Stimulated activated CD4-positive, alpha-beta T cell treated with anti-CD3 and anti-CD28 coated beads, Interleukin-1b, Interleukin-23, amount 100 ng/mL, for 48 hours (primary cell): ENCODE results near the gene PDAP1.
"Not testable (repeated sequence)": the region's sequence is repeated elsewhere in the genome, so short reads cannot be mapped to it uniquely, and the experiment has no call there.

ENCODE experiments used
- DNase-seq: peaks from one replicate; pipeline ENCODE4 v3.0.0-alpha.2; 2020

The PDAP1 gene

GRCh38 chr7:99408379-99409191 is at the start of gene PDAP1, which contains the start of gene BUD31:
Gene PDAP1, minus strand, starts transcription at chr7:99408597. Its CDS starts 49 bp downstream, at chr7:99408548.
Gene BUD31, plus strand, starts transcription at chr7:99408969. Its CDS starts 2,124 bp downstream, at chr7:99411093.
- peak; percentile 93 for DNase-seq

GRCh38 chr7:99457650-99458493 is 49.5 kb upstream of the PDAP1 start:
- DNase-seq = no peak

- DNase-seq = no peak
These were observed 48.8 kb upstream of the PDAP1 start for GRCh38 chr7:99457050-99457649.

- no peak for DNase-seq
These were observed 47.9 kb upstream of the PDAP1 start for GRCh38 chr7:99456288-99456687.

- DNase-seq = no peak
These were observed 47.5 kb upstream of the PDAP1 start for GRCh38 chr7:99455874-99456273.

- no peak for DNase-seq
These were observed 44.7 kb upstream of the PDAP1 start for GRCh38 chr7:99453105-99453504.

GRCh38 chr7:99452541-99452940 is 44.1 kb upstream of the PDAP1 start:
- DNase-seq = no peak

GRCh38 chr7:99451936-99452335 is 43.5 kb upstream of the PDAP1 start:
- no peak for DNase-seq

GRCh38 chr7:99449326-99449725 is 40.9 kb upstream of the PDAP1 start:
- no peak for DNase-seq

- no peak for DNase-seq
These were observed 40.5 kb upstream of the PDAP1 start for GRCh38 chr7:99448855-99449254.

GRCh38 chr7:99447943-99448342 is 39.5 kb upstream of the PDAP1 start:
- DNase-seq = no peak

- no peak for DNase-seq
These were observed 37.7 kb upstream of the PDAP1 start for GRCh38 chr7:99446096-99446495.

- no peak for DNase-seq
These were observed 31.8 kb upstream of the PDAP1 start for GRCh38 chr7:99440195-99440594.

GRCh38 chr7:99438573-99439480 is 30.4 kb upstream of the PDAP1 start, which contains the start of the genes CPSF4 and PTCD1:
Gene CPSF4, plus strand, starts transcription at chr7:99438943. Its CDS starts 140 bp downstream, at chr7:99439083.
Gene PTCD1, minus strand, starts transcription at chr7:99438798. Its CDS starts 3,556 bp downstream, at chr7:99435242.
- peak; percentile 95 for DNase-seq

- DNase-seq = no peak
These were observed 29.7 kb upstream of the PDAP1 start for GRCh38 chr7:99437946-99438572.

- DNase-seq = no peak
These were observed 24.8 kb upstream of the PDAP1 start for GRCh38 chr7:99433158-99433557.

- not testable (repeated sequence) for DNase-seq
These were observed 23.6 kb upstream of the PDAP1 start for GRCh38 chr7:99431756-99432540.

- no peak for DNase-seq
These were observed 21.4 kb upstream of the PDAP1 start for GRCh38 chr7:99429756-99430155.

GRCh38 chr7:99428972-99429566 is 20.7 kb upstream of the PDAP1 start:
- no peak for DNase-seq
